Ovary (tissue), 3 donors: ENCODE results near the gene SLC5A2.

Experiments
- CTCF ChIP-seq, 3 donors: fragments of 450-650 bp in 2 of 3; fragments of 200-600 bp in 1 of 3; IDR thresholded peaks; one replicate each; pipeline versions ENCODE4 v1.5.1 to v1.8.0; 2016 to 2022; ENCODE audit warnings: antibody characterized with exemption in 3 of 3, mild to moderate bottlenecking in 1 of 3
- EP300 ChIP-seq: sonication (generic); formaldehyde crosslinking; IDR thresholded peaks from one replicate; pipeline ENCODE4 v1.6.1; 2017; ENCODE audit warnings: antibody characterized with exemption
- POLR2A ChIP-seq: fragments of 450-650 bp; IDR thresholded peaks from one replicate; pipeline ENCODE4 v1.6.1; 2017; ENCODE audit warnings: antibody characterized with exemption, mild to moderate bottlenecking, moderate library complexity
- donor health status: DM: no; HTN: no; CAD: no.

DNA sequence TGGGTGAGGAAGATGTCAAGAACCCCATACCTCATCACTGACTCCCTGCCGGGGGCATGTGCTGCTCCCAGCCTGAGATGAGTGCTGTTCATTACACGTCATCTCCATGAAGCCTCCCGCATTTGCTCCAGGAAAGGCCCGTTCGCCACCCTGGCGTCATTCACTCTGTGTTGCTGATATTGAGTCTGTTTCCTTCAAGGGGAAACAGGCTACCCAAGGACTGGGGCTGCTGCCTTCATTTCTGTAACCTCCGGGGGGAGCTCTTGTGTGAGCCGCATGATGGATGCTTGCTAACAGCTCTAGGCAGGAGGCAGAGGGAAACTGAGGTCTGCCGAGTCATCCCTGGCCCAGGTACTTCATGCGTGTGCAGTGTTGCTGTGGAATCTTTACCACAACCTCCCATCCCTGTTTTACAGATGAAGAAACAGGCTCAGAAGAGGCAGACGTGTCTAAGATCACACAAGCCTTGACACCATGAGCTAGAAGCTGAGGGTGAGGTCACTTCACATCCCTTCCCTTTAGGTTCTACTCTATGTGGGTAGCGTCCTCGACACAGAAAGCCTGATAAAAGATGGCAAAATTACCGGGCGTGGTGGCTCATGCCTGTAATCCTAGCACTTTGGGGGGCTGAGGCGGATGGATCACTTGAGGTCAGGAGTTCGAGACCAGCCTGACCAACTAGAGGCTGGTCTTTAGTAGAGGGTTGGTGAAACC is 27.2 kb upstream of the SLC5A2 start:
- TF ChIP-seq CTCF (IDR thresholded peaks at IDR 0.05) (no peak), POLR2A (no peak), EP300 (no peak)
